ENCODE measurements around the gene ZFHX3.

- TF ChIP-seq CTCF (IDR thresholded peaks at IDR 0.05) (no peak), POLR2A (IDR thresholded peaks at IDR 0.05) (no peak)
Measured at GRCh38 chr16:73074382-73074781, 26.5 kb upstream of the ZFHX3 start.

Measured in right lobe of liver (tissue), 4 donors.